ENCODE results near the gene JMJD1C.

JMJD1C gene

GRCh38 chr10:63283093-63283492, 182.7 kb downstream of the JMJD1C start:
- H3K27ac ChIP-seq: no peak overlapping the region
- TF ChIP-seq, protein P1, sequence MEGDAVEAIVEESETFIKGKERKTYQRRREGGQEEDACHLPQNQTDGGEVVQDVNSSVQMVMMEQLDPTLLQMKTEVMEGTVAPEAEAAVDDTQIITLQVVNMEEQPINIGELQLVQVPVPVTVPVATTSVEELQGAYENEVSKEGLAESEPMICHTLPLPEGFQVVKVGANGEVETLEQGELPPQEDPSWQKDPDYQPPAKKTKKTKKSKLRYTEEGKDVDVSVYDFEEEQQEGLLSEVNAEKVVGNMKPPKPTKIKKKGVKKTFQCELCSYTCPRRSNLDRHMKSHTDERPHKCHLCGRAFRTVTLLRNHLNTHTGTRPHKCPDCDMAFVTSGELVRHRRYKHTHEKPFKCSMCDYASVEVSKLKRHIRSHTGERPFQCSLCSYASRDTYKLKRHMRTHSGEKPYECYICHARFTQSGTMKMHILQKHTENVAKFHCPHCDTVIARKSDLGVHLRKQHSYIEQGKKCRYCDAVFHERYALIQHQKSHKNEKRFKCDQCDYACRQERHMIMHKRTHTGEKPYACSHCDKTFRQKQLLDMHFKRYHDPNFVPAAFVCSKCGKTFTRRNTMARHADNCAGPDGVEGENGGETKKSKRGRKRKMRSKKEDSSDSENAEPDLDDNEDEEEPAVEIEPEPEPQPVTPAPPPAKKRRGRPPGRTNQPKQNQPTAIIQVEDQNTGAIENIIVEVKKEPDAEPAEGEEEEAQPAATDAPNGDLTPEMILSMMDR (conservative IDR thresholded peaks at IDR 0.05): no peak
- TF ChIP-seq ZFX (IDR thresholded peaks at IDR 0.05): no peak

- no peak overlapping the region for H3K27ac ChIP-seq
- TF ChIP-seq, protein P1 (conservative IDR thresholded peaks at IDR 0.05): no peak
- TF ChIP-seq ZFX (IDR thresholded peaks at IDR 0.05): no peak
Measured at GRCh38 chr10:63281967-63282366, 183.8 kb downstream of the JMJD1C start.

DNA sequence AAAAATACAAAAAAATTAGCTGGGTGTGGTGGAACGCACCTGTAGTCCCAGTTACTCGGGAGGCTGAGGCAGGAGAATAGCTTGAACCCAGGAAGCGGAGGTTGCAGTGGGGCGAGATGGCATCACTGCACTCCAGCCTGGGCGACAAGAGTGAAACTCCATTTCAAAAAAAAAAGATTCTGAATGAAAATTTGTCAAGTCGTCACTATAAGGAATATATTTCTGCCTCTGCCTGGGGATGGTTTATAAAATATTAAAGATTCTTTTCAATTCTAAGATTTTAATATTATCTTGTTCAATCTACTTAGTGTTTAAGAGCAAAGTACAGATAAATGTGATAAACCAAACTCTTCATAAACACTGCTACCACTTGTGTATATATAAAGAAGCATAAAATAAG, 185.4 kb downstream of the JMJD1C start:
- TF ChIP-seq, protein P1 (conservative IDR thresholded peaks at IDR 0.05): no peak
- no peak for TF ChIP-seq ZFX (IDR thresholded peaks at IDR 0.05)
- H3K27ac ChIP-seq: no peak overlapping the region

DNA sequence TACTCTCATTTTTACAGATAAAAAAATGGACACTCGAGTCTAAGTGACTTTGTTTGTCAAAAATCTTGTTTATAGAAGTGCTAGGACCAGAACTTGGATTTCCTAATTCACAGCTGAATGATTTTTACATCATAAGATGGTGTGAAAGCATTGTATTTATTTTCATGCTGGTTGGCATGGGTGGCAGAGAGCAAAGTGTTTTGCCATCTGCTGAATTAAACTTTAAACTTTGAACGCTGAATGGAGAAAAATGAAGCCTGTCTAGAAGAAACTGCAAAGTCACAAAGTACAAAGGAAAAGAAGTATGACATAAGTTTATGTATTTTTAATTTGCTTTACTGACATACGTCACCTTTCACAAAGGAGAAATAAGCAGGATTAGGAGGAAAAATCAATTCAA, 190.7 kb downstream of the JMJD1C start:
- TF ChIP-seq, protein P1 (conservative IDR thresholded peaks at IDR 0.05): no peak
- TF ChIP-seq ZFX (IDR thresholded peaks at IDR 0.05): no peak
- H3K27ac ChIP-seq: no peak overlapping the region

GRCh38 chr10:63273577-63273976, 192.2 kb downstream of the JMJD1C start:
- TF ChIP-seq, protein P1 (conservative IDR thresholded peaks at IDR 0.05): no peak
- TF ChIP-seq ZFX (IDR thresholded peaks at IDR 0.05): no peak
- no peak overlapping the region for H3K27ac ChIP-seq

DNA sequence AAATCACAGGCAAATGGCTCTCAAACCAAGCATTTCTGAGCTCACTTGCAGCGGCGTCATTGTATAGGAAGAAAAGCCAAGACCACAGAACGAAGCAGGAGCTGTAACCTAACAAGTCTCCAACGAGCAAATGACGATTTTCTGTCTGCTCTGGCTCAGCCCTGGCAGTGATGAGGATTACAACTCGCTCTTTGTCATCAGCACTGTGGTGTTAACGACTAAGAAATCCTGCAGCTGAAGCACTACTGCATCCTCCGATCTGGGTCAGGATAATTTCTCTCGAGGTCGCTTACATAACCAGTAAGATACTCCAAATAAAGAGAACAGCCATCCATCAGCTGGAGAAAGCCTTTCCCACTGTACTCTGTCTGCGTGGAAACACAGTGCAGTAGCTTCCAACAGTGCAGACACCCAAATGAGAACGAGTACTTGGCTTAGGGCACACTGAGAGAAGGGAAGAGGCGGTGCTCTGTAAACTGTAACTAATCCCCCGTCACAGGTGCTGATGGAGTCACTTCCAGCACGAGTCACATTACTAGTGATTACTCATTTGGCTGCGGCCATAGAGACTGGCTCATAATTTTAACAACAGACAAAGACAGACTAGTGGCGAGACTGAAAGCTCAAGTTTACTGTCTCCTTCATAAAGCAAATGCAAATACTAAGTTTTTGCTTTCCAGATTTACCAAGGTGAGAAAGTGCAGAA, 196.8 kb downstream of the JMJD1C start:
- peak overlapping the region; percentile 85 for H3K27ac ChIP-seq
- TF ChIP-seq, protein P1 (conservative IDR thresholded peaks at IDR 0.05): peak; percentile 39
- TF ChIP-seq ZFX (IDR thresholded peaks at IDR 0.05): no peak

- TF ChIP-seq ZFX (IDR thresholded peaks at IDR 0.05): no peak
- TF ChIP-seq, protein P1 (conservative IDR thresholded peaks at IDR 0.05): no peak
- H3K27ac ChIP-seq: peak overlapping the region; percentile 85
Measured at GRCh38 chr10:63268149-63268797, 197.5 kb downstream of the JMJD1C start.

Data from C4-2B (cell line).